ENCODE results near the gene UVRAG. TPM values are rescaled to one million over a fixed set of nuclear protein-coding genes. Genes with fewer than 3 reads are reported as not detected.

UVRAG gene
- total RNA-seq, 1 donor from 2014 or later, result 7.4 TPM

- DNase-seq (ENCODE audit: low read depth), result no peak
- no peak for TF ChIP-seq CTCF (conservative IDR thresholded peaks at IDR 0.05; ENCODE audit: low read depth, low read length)
- H3K4me3 ChIP-seq (ENCODE audit: low read depth, low read length), result no peak overlapping the region
Observed at GRCh38 chr11:76177250-76177686, 362.3 kb downstream of the UVRAG start.

- DNase-seq (ENCODE audit: low read depth), result no peak
- H3K4me3 ChIP-seq (ENCODE audit: low read depth, low read length), result no peak overlapping the region
- TF ChIP-seq CTCF (conservative IDR thresholded peaks at IDR 0.05; ENCODE audit: low read depth, low read length), result no peak
Observed at GRCh38 chr11:76179147-76179546, 364.1 kb downstream of the UVRAG start.

- DNase-seq (ENCODE audit: low read depth), result no peak
- no peak for TF ChIP-seq CTCF (conservative IDR thresholded peaks at IDR 0.05; ENCODE audit: low read depth, low read length)
- no peak overlapping the region for H3K4me3 ChIP-seq (ENCODE audit: low read depth, low read length)
Observed at GRCh38 chr11:76181371-76181770, 366.4 kb downstream of the UVRAG start.

GRCh38 chr11:76184551-76184993, 369.6 kb downstream of the UVRAG start:
- TF ChIP-seq CTCF (conservative IDR thresholded peaks at IDR 0.05; ENCODE audit: low read depth, low read length), result no peak
- no peak for DNase-seq (ENCODE audit: low read depth)
- no peak overlapping the region for H3K4me3 ChIP-seq (ENCODE audit: low read depth, low read length)

- H3K4me3 ChIP-seq (ENCODE audit: low read depth, low read length), result no peak overlapping the region
- no peak for TF ChIP-seq CTCF (conservative IDR thresholded peaks at IDR 0.05; ENCODE audit: low read depth, low read length)
- DNase-seq (ENCODE audit: low read depth), result no peak
Observed at GRCh38 chr11:76185511-76185910, 370.5 kb downstream of the UVRAG start.

- H3K4me3 ChIP-seq (ENCODE audit: low read depth, low read length), result no peak overlapping the region
- TF ChIP-seq CTCF (conservative IDR thresholded peaks at IDR 0.05; ENCODE audit: low read depth, low read length), result no peak
- no peak for DNase-seq (ENCODE audit: low read depth)
Observed at GRCh38 chr11:76185931-76186401, 371.0 kb downstream of the UVRAG start.

GRCh38 chr11:76186776-76187279, 371.8 kb downstream of the UVRAG start:
- no peak for DNase-seq (ENCODE audit: low read depth)
- H3K4me3 ChIP-seq (ENCODE audit: low read depth, low read length), result no peak overlapping the region
- TF ChIP-seq CTCF (conservative IDR thresholded peaks at IDR 0.05; ENCODE audit: low read depth, low read length), result no peak

Measured in epithelial cell of proximal tubule (primary cell).